GM19035 (cell line): ENCODE results near the gene S1PR2.
"Not testable (repeated sequence)": the region's sequence is repeated elsewhere in the genome, so short reads cannot be mapped to it uniquely, and the experiment has no call there.

Experiments
- ATAC-seq: cut with Tn5 transposase; IDR thresholded peaks from one replicate; pipeline ENCODE4 v1.9.1; 2021; ENCODE audit not compliant: unreplicated experiment

Gene S1PR2

GRCh38 chr19:10255358-10255757 is 24.2 kb upstream of the S1PR2 start:
- ATAC-seq: no peak

- ATAC-seq: no peak
Measured at GRCh38 chr19:10254244-10254643, 23.1 kb upstream of the S1PR2 start.

- no peak for ATAC-seq
Measured at GRCh38 chr19:10252707-10253106, 21.6 kb upstream of the S1PR2 start.

GRCh38 chr19:10251792-10252694 is 20.9 kb upstream of the S1PR2 start, which contains the start of gene MRPL4:
Gene MRPL4, plus strand, starts transcription at chr19:10252214. Its CDS starts 40 bp downstream, at chr19:10252254.
- ATAC-seq: peak; percentile 91

- no peak for ATAC-seq
Measured at GRCh38 chr19:10246511-10246910, 15.4 kb upstream of the S1PR2 start.

GRCh38 chr19:10245189-10245939 is 14.2 kb upstream of the S1PR2 start:
- no peak for ATAC-seq

- ATAC-seq: no peak
Measured at GRCh38 chr19:10243606-10244005, 12.5 kb upstream of the S1PR2 start.

GRCh38 chr19:10241826-10242449 is 10.8 kb upstream of the S1PR2 start:
- not testable (repeated sequence) for ATAC-seq

- ATAC-seq: no peak
Measured at GRCh38 chr19:10238172-10238783, 7.1 kb upstream of the S1PR2 start.

GRCh38 chr19:10237702-10238101 is 6.6 kb upstream of the S1PR2 start:
- no peak for ATAC-seq

- ATAC-seq: not testable (repeated sequence)
Measured at GRCh38 chr19:10235409-10235808, 4.3 kb upstream of the S1PR2 start.

GRCh38 chr19:10235003-10235402 is 3.9 kb upstream of the S1PR2 start:
- ATAC-seq: no peak

GRCh38 chr19:10233946-10234345 is 2.8 kb upstream of the S1PR2 start:
- ATAC-seq: no peak

GRCh38 chr19:10231612-10232228 is 589 bp upstream of the S1PR2 start:
- ATAC-seq: no peak

- ATAC-seq: no peak
Measured at GRCh38 chr19:10230173-10230860, 814 bp downstream of the S1PR2 start.

GRCh38 chr19:10228920-10229319 is 2.2 kb downstream of the S1PR2 start:
- ATAC-seq: no peak

GRCh38 chr19:10228393-10228792 is 2.7 kb downstream of the S1PR2 start:
- no peak for ATAC-seq

- no peak for ATAC-seq
Measured at GRCh38 chr19:10227026-10227971, 3.8 kb downstream of the S1PR2 start.
